Measurements from ENCODE around the gene CCDC141.
"Not testable (repeated sequence)": the region's sequence is repeated elsewhere in the genome, so short reads cannot be mapped to it uniquely, and the experiment has no call there.

The CCDC141 gene

GRCh38 chr2:179051250-179051649, 1.3 kb upstream of the CCDC141 start:
- no peak for TF ChIP-seq CTCF (IDR thresholded peaks at IDR 0.05; ENCODE audit: low read depth, low read length)
- DNase-seq (ENCODE audit: extremely low read depth, low read depth): no peak

GRCh38 chr2:179050755-179051154, 818 bp upstream of the CCDC141 start:
- no peak for TF ChIP-seq CTCF (IDR thresholded peaks at IDR 0.05; ENCODE audit: low read depth, low read length)
- DNase-seq (ENCODE audit: extremely low read depth, low read depth): no peak

GRCh38 chr2:179049203-179049545, 763 bp downstream of the CCDC141 start:
- TF ChIP-seq CTCF (IDR thresholded peaks at IDR 0.05; ENCODE audit: low read depth, low read length): no peak
- DNase-seq (ENCODE audit: extremely low read depth, low read depth): no peak

GRCh38 chr2:179048099-179048498, 1.8 kb downstream of the CCDC141 start:
- no peak for TF ChIP-seq CTCF (IDR thresholded peaks at IDR 0.05; ENCODE audit: low read depth, low read length)
- no peak for DNase-seq (ENCODE audit: extremely low read depth, low read depth)

GRCh38 chr2:179045602-179046001, 4.3 kb downstream of the CCDC141 start:
- not testable (repeated sequence) for DNase-seq (ENCODE audit: extremely low read depth, low read depth)

- DNase-seq (ENCODE audit: extremely low read depth, low read depth): no peak
- no peak for TF ChIP-seq CTCF (IDR thresholded peaks at IDR 0.05; ENCODE audit: low read depth, low read length)
These were observed 5.4 kb downstream of the CCDC141 start for GRCh38 chr2:179044500-179044899.

GRCh38 chr2:179037807-179038206, 12.1 kb downstream of the CCDC141 start:
- DNase-seq (ENCODE audit: extremely low read depth, low read depth): no peak
- TF ChIP-seq CTCF (IDR thresholded peaks at IDR 0.05; ENCODE audit: low read depth, low read length): no peak

- TF ChIP-seq CTCF (IDR thresholded peaks at IDR 0.05; ENCODE audit: low read depth, low read length): no peak
- no peak for DNase-seq (ENCODE audit: extremely low read depth, low read depth)
These were observed 13.5 kb downstream of the CCDC141 start for GRCh38 chr2:179036353-179036905.

Data from AG09319 (cell line).